HG03460 (cell line): Measurements from ENCODE around the gene MRFAP1L1.

Experiments used
- ATAC-seq: cut with Tn5 transposase; IDR thresholded peaks from one replicate; pipeline ENCODE4 v1.9.1; 2021; ENCODE audit not compliant: unreplicated experiment

MRFAP1L1 gene

GRCh38 chr4:6663596-6664393 lies 45.9 kb downstream of the MRFAP1L1 start:
- ATAC-seq: no peak

GRCh38 chr4:6662591-6662990 lies 47.1 kb downstream of the MRFAP1L1 start:
- no peak for ATAC-seq

GRCh38 chr4:6660430-6660829 lies 49.2 kb downstream of the MRFAP1L1 start:
- no peak for ATAC-seq

DNA sequence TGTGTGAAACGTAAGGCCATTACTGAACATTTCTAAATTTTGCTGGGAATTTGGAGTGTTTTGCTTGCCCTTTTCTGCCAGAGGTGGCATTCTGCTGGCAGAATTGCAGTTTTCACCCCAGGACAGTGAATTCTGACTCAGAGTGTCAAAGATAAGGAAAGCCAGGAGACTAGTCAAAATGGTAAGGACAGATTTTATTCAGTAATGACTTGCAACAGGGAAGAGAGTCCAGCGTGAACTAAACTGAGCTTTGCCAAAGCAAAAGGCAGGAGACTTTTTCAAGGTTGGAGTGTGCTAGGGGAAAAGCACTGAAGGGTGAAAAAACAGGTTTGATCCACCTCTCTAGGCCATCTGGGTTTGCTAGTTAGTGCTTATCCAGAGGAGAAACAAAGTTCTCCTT lies 49.8 kb downstream of the MRFAP1L1 start:
- ATAC-seq: no peak

DNA sequence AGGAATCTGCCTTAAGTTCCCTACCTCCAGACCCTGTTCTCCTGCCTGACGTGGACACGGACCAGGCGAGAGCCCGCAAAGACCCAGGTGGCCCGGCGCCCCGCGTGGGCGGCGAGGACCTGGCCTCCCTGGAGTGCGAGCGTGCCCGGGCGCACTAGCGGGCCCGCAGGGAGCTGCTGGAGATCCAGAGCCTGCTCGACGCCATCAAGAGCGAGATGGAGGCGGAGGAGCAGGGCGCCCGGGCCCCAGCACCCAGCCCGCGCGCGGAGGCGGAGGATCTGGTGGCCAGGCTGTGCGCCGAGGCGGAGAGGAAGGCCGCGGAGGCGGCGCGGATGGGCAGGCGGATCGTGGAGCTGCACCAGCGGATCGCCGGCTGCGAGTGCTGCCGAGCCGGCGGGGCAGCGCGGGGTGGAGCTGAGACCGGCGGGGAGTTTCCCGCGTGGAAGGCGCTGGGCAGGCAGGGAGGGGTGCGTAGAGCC lies 51.0 kb downstream of the MRFAP1L1 start:
- no peak for ATAC-seq

GRCh38 chr4:6658209-6658595 lies 51.5 kb downstream of the MRFAP1L1 start:
- no peak for ATAC-seq
